Measurements from ENCODE around the gene CNST. TPM values are rescaled to one million over a fixed set of nuclear protein-coding genes. Genes with fewer than 3 reads are reported as not detected.

CNST gene
- total RNA-seq, 2 experiments from 2014 or later: 14.6 to 25.1 TPM

- Histone ChIP-seq H3K27ac (ENCODE audit: low read depth, low read length, poor library complexity, severe bottlenecking) (no peak overlapping the region), H3K9me3 (ENCODE audit: low read length) (no peaks in the 10 kb centered on the region), H3K36me3 (ENCODE audit: insufficient read depth, low read length) (peaks cover 16% of the 10 kb centered on the region; the same call in 1 of the 2 replicates), H3K4me2 (ENCODE audit: low read length) (no peak overlapping the region), H4K20me1 (ENCODE audit: insufficient read depth, low read length) (no peaks in the 10 kb centered on the region), H3K4me1 (ENCODE audit: insufficient read depth, low read length, poor library complexity, severe bottlenecking) (peaks cover 30% of the 10 kb centered on the region), H2AFZ (ENCODE audit: low read length) (no peak overlapping the region), H3K4me3 (ENCODE audit: low read depth, low read length, poor library complexity, severe bottlenecking) (no peak overlapping the region), H3K9me2 (ENCODE audit: insufficient read depth, low read length) (no peaks in the 10 kb centered on the region), H3K79me2 (ENCODE audit: insufficient read depth, low read depth, low read length) (peaks cover 64% of the 10 kb centered on the region)
- intact Hi-C loops (cut with micrococcal nuclease; ENCODE audit: unreplicated experiment): no loop called here
- ChIA-PET CTCF (ENCODE audit: unreplicated experiment) (no interaction called here), POLR2A (interaction anchor here (0.6 kb wide), 1 partner anchor 77 kb away, joined by 3 read pairs; no protein-coding TSS in a partner anchor)
- BruUV-seq (replicated peaks): no TSS peak
- no peak for DNase-seq (ENCODE audit: low spot score)
- TF ChIP-seq CTCF (conservative IDR thresholded peaks at IDR 0.05; ENCODE audit: low read length) (no peak), EZH2phosphoT487 (IDR thresholded peaks at IDR 0.05; ENCODE audit: borderline replicate concordance, low read depth, low read length) (no peak)
Observed at GRCh38 chr1:246583056-246583440, 16.8 kb downstream of the CNST start.

- BruUV-seq (replicated peaks): no TSS peak
- POLR2A ChIA-PET: interaction anchor here (0.6 kb wide), 1 partner anchor 77 kb away, joined by 3 read pairs; no protein-coding TSS in a partner anchor
- H3K4me1 ChIP-seq (ENCODE audit: insufficient read depth, low read length, poor library complexity, severe bottlenecking): peaks cover 25% of the 10 kb centered on the region
Observed at GRCh38 chr1:246583448-246584185, 17.4 kb downstream of the CNST start.

More at GRCh38 chr1:246583448-246584185, 17.4 kb downstream of the CNST start:
- intact Hi-C loops (cut with micrococcal nuclease; ENCODE audit: unreplicated experiment): no loop called here
- Histone ChIP-seq H3K36me3 (ENCODE audit: insufficient read depth, low read length) (peaks cover 16% of the 10 kb centered on the region; the same call in 1 of the 2 replicates), H4K20me1 (ENCODE audit: insufficient read depth, low read length) (no peaks in the 10 kb centered on the region), H3K4me3 (ENCODE audit: low read depth, low read length, poor library complexity, severe bottlenecking) (no peak overlapping the region), H2AFZ (ENCODE audit: low read length) (no peak overlapping the region), H3K9me3 (ENCODE audit: low read length) (no peaks in the 10 kb centered on the region), H3K4me2 (ENCODE audit: low read length) (no peak overlapping the region), H3K79me2 (ENCODE audit: insufficient read depth, low read depth, low read length) (peaks cover 65% of the 10 kb centered on the region), H3K9me2 (ENCODE audit: insufficient read depth, low read length) (no peaks in the 10 kb centered on the region), H3K27ac (ENCODE audit: low read depth, low read length, poor library complexity, severe bottlenecking) (no peak overlapping the region)
- CTCF ChIA-PET (ENCODE audit: unreplicated experiment): no interaction called here
- no peak for TF ChIP-seq EZH2phosphoT487 (IDR thresholded peaks at IDR 0.05; ENCODE audit: borderline replicate concordance, low read depth, low read length)
- no peak for TF ChIP-seq CTCF (conservative IDR thresholded peaks at IDR 0.05; ENCODE audit: low read length)
- DNase-seq (ENCODE audit: low spot score): no peak

Measured in OCI-LY7 (cell line).